CD8-positive, alpha-beta memory T cell (primary cell): Measurements from ENCODE around the gene GAGE1. TPM values are rescaled to one million over a fixed set of nuclear protein-coding genes. Genes with fewer than 3 reads are reported as not detected.
"Not testable (repeated sequence)": the region's sequence is repeated elsewhere in the genome, so short reads cannot be mapped to it uniquely, and the experiment has no call there.

Source experiments
- CTCF ChIA-PET: fragments of 350-600 bp; sonication (Branson Sonifier 250); formaldehyde crosslinking; loops from one replicate; lab custom pipeline; 2021; ENCODE audit warnings: antibody characterized with exemption; lab: Charles Lee
- POLR2A ChIA-PET: fragments of 350-600 bp; sonication (Branson Sonifier 250); formaldehyde crosslinking; loops from one replicate; lab custom pipeline; 2021; ENCODE audit warnings: antibody characterized with exemption; lab: Charles Lee
- DNase-seq, 5 donors: peaks; one replicate each; pipeline versions ENCODE4 v3.0.0 to v3.0.0-alpha.2; 2020 to 2022; ENCODE audit warnings: mixed read lengths in 1 of 5
- H3K27ac ChIP-seq: one replicate; pipeline ENCODE4 v1.7.0; 2013; ENCODE audit warnings: low read depth, mild to moderate bottlenecking, low read length, moderate library complexity
- H3K27me3 ChIP-seq: 2 replicates; pipeline ENCODE4 v1.7.0; 2013; ENCODE audit warnings: low read length, mild to moderate bottlenecking; ENCODE audit not compliant: insufficient read depth, poor library complexity, severe bottlenecking
- H3K36me3 ChIP-seq: 2 replicates; pipeline ENCODE4 v1.7.0; 2013; ENCODE audit warnings: mild to moderate bottlenecking, low read length, moderate library complexity; ENCODE audit not compliant: insufficient read depth
- H3K4me1 ChIP-seq: 2 replicates; pipeline ENCODE4 v1.7.0; 2013; ENCODE audit warnings: mild to moderate bottlenecking, low read length, moderate library complexity; ENCODE audit not compliant: insufficient read depth
- H3K4me3 ChIP-seq: 2 replicates; pipeline ENCODE4 v1.7.0; 2013; ENCODE audit warnings: mild to moderate bottlenecking, low read length
- H3K9me3 ChIP-seq: 2 replicates; pipeline ENCODE4 v1.7.0; 2013; ENCODE audit warnings: mild to moderate bottlenecking, low read length
- H3K27ac Mint-ChIP-seq, 8 donors: one replicate each; pipeline ENCODE4 v1.8.0; 2020 to 2021; ENCODE audit warnings: mixed read lengths in 8 of 8, mild to moderate bottlenecking in 6 of 8, inconsistent platforms in 3 of 8, moderate library complexity in 3 of 8
- H3K27me3 Mint-ChIP-seq, 2 donors: one replicate each; pipeline ENCODE4 v1.8.0; 2020 to 2021; ENCODE audit warnings: mixed read lengths in 2 of 2, mild to moderate bottlenecking in 1 of 2, moderate library complexity in 1 of 2
- H3K36me3 Mint-ChIP-seq, 3 donors: one replicate each; pipeline ENCODE4 v1.8.0; 2020 to 2021; ENCODE audit warnings: mixed read lengths in 3 of 3, inconsistent platforms in 1 of 3, mild to moderate bottlenecking in 1 of 3
- H3K4me1 Mint-ChIP-seq, 3 donors: one replicate each; pipeline ENCODE4 v1.8.0; 2020 to 2021; ENCODE audit warnings: mixed read lengths in 3 of 3, inconsistent platforms in 1 of 3, mild to moderate bottlenecking in 1 of 3
- H3K4me3 Mint-ChIP-seq, 7 donors: one replicate each; pipeline ENCODE4 v1.8.0; 2020 to 2021; ENCODE audit warnings: mixed read lengths in 7 of 7, mild to moderate bottlenecking in 6 of 7, moderate library complexity in 4 of 7, inconsistent platforms in 2 of 7
- H3K9me3 Mint-ChIP-seq, 5 donors: one replicate each; pipeline ENCODE4 v1.8.0; 2020 to 2022; ENCODE audit warnings: mixed read lengths in 5 of 5, mild to moderate bottlenecking in 3 of 5, moderate library complexity in 2 of 5, inconsistent platforms in 1 of 5
- polyA plus RNA-seq: library from polyadenylated mRNA; unstranded; fragments of 300-500 nt; fragmentation: Illumina TruSeq; gene quantifications from one replicate; pipeline ENCODE4 v1.2.3, GENCODE V29; 2021
- total RNA-seq, 2 experiments: library from RNA; stranded (reverse); gene quantifications; one replicate each; pipeline ENCODE4 v1.2.3, GENCODE V29; 2021

The GAGE1 gene
- not detected for total RNA-seq
- polyA plus RNA-seq, result not detected

- POLR2A ChIA-PET, H3K27ac Mint-ChIP-seq, H3K36me3 ChIP-seq, H3K4me1 Mint-ChIP-seq, H3K4me3 ChIP-seq, H3K36me3 Mint-ChIP-seq, H3K4me1 ChIP-seq, CTCF ChIA-PET, H3K9me3 ChIP-seq, H3K27me3 Mint-ChIP-seq, H3K27me3 ChIP-seq, H3K4me3 Mint-ChIP-seq, H3K27ac ChIP-seq, H3K9me3 Mint-ChIP-seq, DNase-seq: not testable (repeated sequence)
These were observed at the start of gene GAGE1 for GRCh38 chrX:49598720-49599119. Gene GAGE1 (plus strand): TSS chrX:49599020. CDS start chrX:49600175, 1,155 bp downstream.

- H3K4me3 Mint-ChIP-seq, CTCF ChIA-PET, H3K27ac ChIP-seq, H3K27me3 Mint-ChIP-seq, DNase-seq, H3K36me3 Mint-ChIP-seq, H3K9me3 ChIP-seq, H3K9me3 Mint-ChIP-seq, H3K27ac Mint-ChIP-seq, H3K4me3 ChIP-seq, H3K4me1 Mint-ChIP-seq, H3K36me3 ChIP-seq, H3K4me1 ChIP-seq, H3K27me3 ChIP-seq, POLR2A ChIA-PET: not testable (repeated sequence)
These were observed 47.8 kb upstream of the GAGE1 start, which contains the start of gene GAGE12E for GRCh38 chrX:49550989-49551388. Gene GAGE12E (plus strand): TSS chrX:49551289. CDS start chrX:49552444, 1,155 bp downstream.

GRCh38 chrX:49560542-49560941, 38.3 kb upstream of the GAGE1 start, which contains the start of gene GAGE12F:
Gene GAGE12F (plus strand): TSS chrX:49560842. CDS start chrX:49561997, 1,155 bp downstream.
- H3K27ac Mint-ChIP-seq, H3K4me1 ChIP-seq, CTCF ChIA-PET, H3K4me3 ChIP-seq, H3K9me3 Mint-ChIP-seq, H3K36me3 Mint-ChIP-seq, H3K4me3 Mint-ChIP-seq, H3K27me3 ChIP-seq, DNase-seq, POLR2A ChIA-PET, H3K4me1 Mint-ChIP-seq, H3K27me3 Mint-ChIP-seq, H3K27ac ChIP-seq, H3K36me3 ChIP-seq, H3K9me3 ChIP-seq: not testable (repeated sequence)

- H3K9me3 Mint-ChIP-seq, H3K27me3 Mint-ChIP-seq, H3K4me1 Mint-ChIP-seq, H3K9me3 ChIP-seq, H3K4me3 ChIP-seq, H3K27ac Mint-ChIP-seq, CTCF ChIA-PET, H3K27me3 ChIP-seq, DNase-seq, H3K27ac ChIP-seq, H3K4me3 Mint-ChIP-seq, H3K36me3 ChIP-seq, H3K36me3 Mint-ChIP-seq, H3K4me1 ChIP-seq, POLR2A ChIA-PET: not testable (repeated sequence)
These were observed 30.1 kb upstream of the GAGE1 start for GRCh38 chrX:49568728-49569127.

GRCh38 chrX:49569152-49569551, 29.7 kb upstream of the GAGE1 start:
- POLR2A ChIA-PET, H3K4me1 Mint-ChIP-seq, H3K36me3 Mint-ChIP-seq, H3K4me1 ChIP-seq, H3K27me3 ChIP-seq, CTCF ChIA-PET, H3K4me3 ChIP-seq, H3K36me3 ChIP-seq, H3K9me3 Mint-ChIP-seq, H3K4me3 Mint-ChIP-seq, H3K27ac Mint-ChIP-seq, H3K27ac ChIP-seq, H3K9me3 ChIP-seq, H3K27me3 Mint-ChIP-seq: not testable (repeated sequence)
- peak in 1 of 5 donors; percentile 29 for DNase-seq

GRCh38 chrX:49570100-49570499, 28.7 kb upstream of the GAGE1 start, which contains the start of gene GAGE12G:
Gene GAGE12G (plus strand): TSS chrX:49570400. CDS start chrX:49571555, 1,155 bp downstream.
- CTCF ChIA-PET, DNase-seq, H3K27me3 Mint-ChIP-seq: not testable (repeated sequence)

GRCh38 chrX:49579649-49580048, 19.2 kb upstream of the GAGE1 start, which contains the start of gene GAGE12H:
Gene GAGE12H (plus strand): TSS chrX:49579949. CDS start chrX:49581104, 1,155 bp downstream.
- H3K27me3 Mint-ChIP-seq, H3K27me3 ChIP-seq, DNase-seq, CTCF ChIA-PET, POLR2A ChIA-PET, H3K4me1 Mint-ChIP-seq, H3K36me3 Mint-ChIP-seq, H3K27ac Mint-ChIP-seq, H3K4me3 ChIP-seq, H3K27ac ChIP-seq, H3K4me3 Mint-ChIP-seq, H3K4me1 ChIP-seq, H3K9me3 ChIP-seq, H3K9me3 Mint-ChIP-seq, H3K36me3 ChIP-seq: not testable (repeated sequence)

More at GRCh38 chrX:49570100-49570499, 28.7 kb upstream of the GAGE1 start, which contains the start of gene GAGE12G:
- H3K4me3 ChIP-seq, H3K4me1 ChIP-seq, H3K4me1 Mint-ChIP-seq, H3K27ac Mint-ChIP-seq, H3K36me3 ChIP-seq, POLR2A ChIA-PET, H3K9me3 Mint-ChIP-seq, H3K27me3 ChIP-seq, H3K4me3 Mint-ChIP-seq, H3K27ac ChIP-seq, H3K36me3 Mint-ChIP-seq, H3K9me3 ChIP-seq: not testable (repeated sequence)

- H3K27ac ChIP-seq, H3K4me1 Mint-ChIP-seq, H3K4me3 Mint-ChIP-seq, H3K27me3 ChIP-seq, H3K4me3 ChIP-seq, H3K9me3 ChIP-seq, H3K27me3 Mint-ChIP-seq, H3K9me3 Mint-ChIP-seq, DNase-seq, H3K36me3 ChIP-seq, H3K4me1 ChIP-seq, POLR2A ChIA-PET, H3K36me3 Mint-ChIP-seq, H3K27ac Mint-ChIP-seq, CTCF ChIA-PET: not testable (repeated sequence)
These were observed 9.6 kb upstream of the GAGE1 start, which contains the start of gene GAGE2A for GRCh38 chrX:49589196-49589595. Gene GAGE2A (plus strand): TSS chrX:49589496. CDS start chrX:49590651, 1,155 bp downstream.
